Measurements from ENCODE around the gene ZNF648.
"Not testable (repeated sequence)": the region's sequence is repeated elsewhere in the genome, so short reads cannot be mapped to it uniquely, and the experiment has no call there.

ZNF648 gene

DNA sequence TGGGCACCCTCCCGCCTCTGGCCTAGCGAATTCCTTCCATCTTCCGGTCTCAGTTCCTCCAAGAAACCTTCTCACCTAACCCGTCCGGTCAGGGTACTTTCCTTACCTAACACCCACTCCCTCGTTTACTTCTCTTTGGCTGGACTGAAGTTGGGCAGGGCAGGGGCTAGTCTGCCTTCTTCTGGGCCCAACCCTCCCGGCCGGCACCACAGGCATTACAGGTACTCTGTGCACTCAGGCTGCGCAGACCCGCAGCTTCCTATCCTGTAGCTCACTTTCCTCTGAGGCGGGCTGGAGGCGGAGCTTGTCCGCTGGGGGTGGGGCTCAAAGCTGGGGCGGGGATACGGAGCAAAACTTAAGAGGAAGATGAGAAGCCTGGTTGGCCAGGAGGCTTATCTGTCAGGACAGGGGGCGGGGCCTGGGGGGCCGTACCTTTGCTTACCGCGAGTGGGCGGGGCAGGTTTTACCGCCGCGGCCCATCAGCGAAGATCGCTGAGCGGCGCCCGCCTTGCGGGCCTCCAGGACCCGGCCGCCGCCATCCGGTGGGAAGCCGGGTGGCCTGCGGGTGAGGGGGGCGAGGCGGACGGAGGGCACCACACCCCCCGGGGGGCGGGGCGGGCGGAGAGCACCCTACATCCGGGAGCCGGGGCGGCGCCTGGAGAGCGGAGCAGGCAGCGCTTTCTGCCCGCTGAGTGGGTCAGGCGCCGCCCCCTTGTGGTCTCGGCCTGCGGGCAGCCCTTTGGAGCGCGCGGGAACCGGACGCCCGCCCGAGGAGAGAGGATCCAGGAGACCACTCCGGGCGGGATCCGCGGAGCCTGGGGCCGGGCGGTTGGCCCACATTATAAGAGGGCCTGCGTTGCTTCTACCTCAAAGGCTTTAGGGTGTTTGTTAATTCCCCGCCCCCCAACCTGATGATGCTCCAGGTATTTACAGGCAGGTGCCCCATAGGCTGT, 31.9 kb downstream of the ZNF648 start:
- H4K20me1 ChIP-seq (ENCODE audit: low read depth, low read length), result no peaks in the 10 kb centered on the region
- H3K9me3 ChIP-seq (ENCODE audit: insufficient read depth, low read length), result no peaks in the 10 kb centered on the region
- peak overlapping the region; percentile 79 for H3K9ac ChIP-seq (ENCODE audit: low read length)
- H3K36me3 ChIP-seq (ENCODE audit: low read length), result no peaks in the 10 kb centered on the region
- no peaks in the 10 kb centered on the region for H3K79me2 ChIP-seq (ENCODE audit: insufficient read depth, low read length)
- peak overlapping the region; percentile 100 for H2AFZ ChIP-seq (ENCODE audit: low read depth, low read length, severe bottlenecking)
- no peak for TF ChIP-seq EZH2phosphoT487 (conservative IDR thresholded peaks at IDR 0.05; ENCODE audit: low read length)
- TF ChIP-seq, protein P1, sequence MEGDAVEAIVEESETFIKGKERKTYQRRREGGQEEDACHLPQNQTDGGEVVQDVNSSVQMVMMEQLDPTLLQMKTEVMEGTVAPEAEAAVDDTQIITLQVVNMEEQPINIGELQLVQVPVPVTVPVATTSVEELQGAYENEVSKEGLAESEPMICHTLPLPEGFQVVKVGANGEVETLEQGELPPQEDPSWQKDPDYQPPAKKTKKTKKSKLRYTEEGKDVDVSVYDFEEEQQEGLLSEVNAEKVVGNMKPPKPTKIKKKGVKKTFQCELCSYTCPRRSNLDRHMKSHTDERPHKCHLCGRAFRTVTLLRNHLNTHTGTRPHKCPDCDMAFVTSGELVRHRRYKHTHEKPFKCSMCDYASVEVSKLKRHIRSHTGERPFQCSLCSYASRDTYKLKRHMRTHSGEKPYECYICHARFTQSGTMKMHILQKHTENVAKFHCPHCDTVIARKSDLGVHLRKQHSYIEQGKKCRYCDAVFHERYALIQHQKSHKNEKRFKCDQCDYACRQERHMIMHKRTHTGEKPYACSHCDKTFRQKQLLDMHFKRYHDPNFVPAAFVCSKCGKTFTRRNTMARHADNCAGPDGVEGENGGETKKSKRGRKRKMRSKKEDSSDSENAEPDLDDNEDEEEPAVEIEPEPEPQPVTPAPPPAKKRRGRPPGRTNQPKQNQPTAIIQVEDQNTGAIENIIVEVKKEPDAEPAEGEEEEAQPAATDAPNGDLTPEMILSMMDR (IDR thresholded peaks at IDR 0.05; ENCODE audit: insufficient read depth, low read length, poor library complexity, severe bottlenecking), result no peak
- peak overlapping the region; percentile 87 for H3K4me3 ChIP-seq (ENCODE audit: insufficient read depth, low read length, poor library complexity, severe bottlenecking)
- no peaks in the 10 kb centered on the region for H3K27me3 ChIP-seq (ENCODE audit: low read length)
- peak overlapping the region; percentile 95 for H3K4me2 ChIP-seq (ENCODE audit: low read depth, low read length, poor library complexity, severe bottlenecking)
- H3K27ac ChIP-seq (ENCODE audit: low read depth, low read length), result peak overlapping the region; percentile 64
- H3K9me2 ChIP-seq (replicated peaks; ENCODE audit: insufficient read depth, low read length), result no peaks in the 10 kb centered on the region
- H3F3A ChIP-seq (ENCODE audit: insufficient read depth), result peaks cover 9% of the 10 kb centered on the region

DNA sequence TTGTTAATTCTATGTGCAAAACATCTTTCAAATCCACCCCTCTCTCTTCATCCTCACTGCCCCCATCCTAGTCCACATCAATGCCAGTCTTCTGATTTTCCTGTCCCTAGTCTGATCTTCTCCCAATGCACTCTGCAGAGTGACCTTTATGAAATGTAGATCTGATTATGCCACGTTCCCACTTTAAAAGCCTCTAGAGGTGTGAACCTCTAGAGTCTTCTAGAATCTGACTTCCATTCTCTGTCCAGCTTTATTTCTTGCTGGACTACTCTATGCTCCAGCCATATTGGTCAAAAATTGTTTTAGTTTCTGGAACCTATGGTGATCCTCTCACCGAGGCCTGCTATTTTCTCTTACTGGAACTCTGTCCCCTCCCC, 32.5 kb downstream of the ZNF648 start:
- Histone ChIP-seq H3K9me2 (replicated peaks; ENCODE audit: insufficient read depth, low read length) (no peaks in the 10 kb centered on the region), H3K4me2 (ENCODE audit: low read depth, low read length, poor library complexity, severe bottlenecking) (peak overlapping the region; percentile 78), H3K79me2 (ENCODE audit: insufficient read depth, low read length) (no peaks in the 10 kb centered on the region), H3K36me3 (ENCODE audit: low read length) (no peaks in the 10 kb centered on the region), H2AFZ (ENCODE audit: low read depth, low read length, severe bottlenecking) (peak overlapping the region; percentile 98), H3K9ac (ENCODE audit: low read length) (peak overlapping the region; percentile 79), H3K27me3 (ENCODE audit: low read length) (no peaks in the 10 kb centered on the region), H4K20me1 (ENCODE audit: low read depth, low read length) (no peaks in the 10 kb centered on the region), H3K4me3 (ENCODE audit: insufficient read depth, low read length, poor library complexity, severe bottlenecking) (peak overlapping the region; percentile 87), H3F3A (ENCODE audit: insufficient read depth) (peaks cover 9% of the 10 kb centered on the region), H3K9me3 (ENCODE audit: insufficient read depth, low read length) (no peaks in the 10 kb centered on the region), H3K27ac (ENCODE audit: low read depth, low read length) (peak overlapping the region; percentile 57)
- TF ChIP-seq EZH2phosphoT487 (conservative IDR thresholded peaks at IDR 0.05; ENCODE audit: low read length), result no peak

DNA sequence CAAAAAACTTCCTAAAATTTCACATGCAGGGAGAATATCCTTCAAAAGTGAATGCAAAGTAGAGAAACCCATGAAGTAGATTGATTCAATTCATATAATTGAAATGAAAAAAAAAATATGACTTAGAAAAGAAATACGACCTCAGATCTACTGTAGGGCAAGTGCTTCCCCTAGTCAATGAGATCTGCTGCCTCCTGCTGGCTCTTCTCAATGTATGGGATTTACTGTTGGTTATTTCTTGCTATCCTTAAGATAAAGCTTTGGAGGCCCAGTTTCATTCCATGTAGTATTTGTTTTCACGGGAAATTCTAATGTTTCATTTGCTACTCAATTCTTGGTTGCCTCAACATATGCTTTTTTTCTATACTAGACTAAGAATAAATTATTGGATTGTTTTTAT, 46.2 kb downstream of the ZNF648 start:
- H3K9me2 ChIP-seq (replicated peaks; ENCODE audit: insufficient read depth, low read length), result no peaks in the 10 kb centered on the region
- H3K4me2 ChIP-seq (ENCODE audit: low read depth, low read length, poor library complexity, severe bottlenecking), result no peak overlapping the region

DNA sequence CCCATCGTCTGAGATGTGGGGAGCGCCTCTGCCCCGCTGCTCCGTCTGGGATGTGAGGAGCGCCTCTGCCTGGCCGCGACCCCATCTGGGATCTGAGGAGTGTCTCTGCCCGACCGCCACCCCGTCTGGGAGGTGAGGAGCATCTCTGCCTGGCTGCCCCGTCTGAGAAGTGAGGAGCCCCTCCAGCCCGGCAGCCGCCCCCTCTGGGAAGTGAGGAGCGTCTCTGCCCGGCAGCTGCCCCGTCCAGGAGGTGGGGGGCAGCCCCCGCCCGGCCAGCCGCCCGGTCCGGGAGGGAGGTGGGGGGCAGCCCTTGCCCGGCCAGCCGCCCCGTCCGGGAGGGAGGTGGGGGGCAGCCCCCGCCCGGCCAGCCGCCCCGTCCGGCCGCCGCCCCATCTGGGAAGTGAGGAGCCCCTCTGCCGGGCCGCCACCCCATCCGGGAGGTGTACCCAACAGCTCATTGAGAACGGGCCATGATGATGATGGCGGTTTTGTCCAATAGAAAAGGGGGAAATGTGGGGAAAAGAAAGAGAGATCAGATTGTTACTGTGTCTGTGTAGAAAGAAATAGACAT, 50.6 kb downstream of the ZNF648 start:
- not testable (repeated sequence) for H4K20me1 ChIP-seq (ENCODE audit: low read depth, low read length); H3K79me2 ChIP-seq (ENCODE audit: insufficient read depth, low read length); H3F3A ChIP-seq (ENCODE audit: insufficient read depth); H3K9me3 ChIP-seq (ENCODE audit: insufficient read depth, low read length); H3K9ac ChIP-seq (ENCODE audit: low read length); H3K27ac ChIP-seq (ENCODE audit: low read depth, low read length); H3K9me2 ChIP-seq (replicated peaks; ENCODE audit: insufficient read depth, low read length); H3K4me3 ChIP-seq (ENCODE audit: insufficient read depth, low read length, poor library complexity, severe bottlenecking); H3K36me3 ChIP-seq (ENCODE audit: low read length); H3K4me2 ChIP-seq (ENCODE audit: low read depth, low read length, poor library complexity, severe bottlenecking); H2AFZ ChIP-seq (ENCODE audit: low read depth, low read length, severe bottlenecking); H3K27me3 ChIP-seq (ENCODE audit: low read length)

More for the DNA sequence above, 46.2 kb downstream of the ZNF648 start:
- H3K79me2 ChIP-seq (ENCODE audit: insufficient read depth, low read length), result no peaks in the 10 kb centered on the region
- no peaks in the 10 kb centered on the region for H3K36me3 ChIP-seq (ENCODE audit: low read length)
- H3K9me3 ChIP-seq (ENCODE audit: insufficient read depth, low read length), result peaks cover 3% of the 10 kb centered on the region; the same call in 1 of the 2 replicates
- no peaks in the 10 kb centered on the region for H3K27me3 ChIP-seq (ENCODE audit: low read length)
- H4K20me1 ChIP-seq (ENCODE audit: low read depth, low read length), result no peaks in the 10 kb centered on the region
- no peak overlapping the region for H3K27ac ChIP-seq (ENCODE audit: low read depth, low read length)
- H3F3A ChIP-seq (ENCODE audit: insufficient read depth), result no peaks in the 10 kb centered on the region
- TF ChIP-seq, protein P1 (IDR thresholded peaks at IDR 0.05; ENCODE audit: insufficient read depth, low read length, poor library complexity, severe bottlenecking), result no peak
- TF ChIP-seq EZH2phosphoT487 (conservative IDR thresholded peaks at IDR 0.05; ENCODE audit: low read length), result no peak
- no peak overlapping the region for H3K4me3 ChIP-seq (ENCODE audit: insufficient read depth, low read length, poor library complexity, severe bottlenecking)
- no peak overlapping the region for H2AFZ ChIP-seq (ENCODE audit: low read depth, low read length, severe bottlenecking)
- H3K9ac ChIP-seq (ENCODE audit: low read length), result no peak overlapping the region

DNA sequence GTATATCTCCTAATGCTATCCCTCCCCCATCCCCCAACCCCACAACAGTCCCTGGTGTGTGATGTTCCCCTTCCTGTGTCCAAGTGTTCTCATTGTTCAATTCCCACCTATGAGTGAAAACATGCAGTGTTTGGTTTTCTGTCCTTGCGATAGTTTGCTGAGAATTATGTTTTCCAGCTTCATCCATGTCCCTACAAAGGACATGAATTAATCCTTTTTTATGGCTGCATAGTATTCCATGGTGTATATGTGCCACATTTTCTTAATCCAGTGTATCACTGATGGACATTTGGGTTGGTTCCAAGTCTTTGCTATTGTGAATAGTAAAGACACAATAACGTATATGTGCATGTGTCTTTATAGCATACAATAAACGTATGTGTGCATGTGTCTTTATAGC, 56.1 kb downstream of the ZNF648 start:
- not testable (repeated sequence) for H3K4me3 ChIP-seq (ENCODE audit: insufficient read depth, low read length, poor library complexity, severe bottlenecking); H3K27ac ChIP-seq (ENCODE audit: low read depth, low read length); H3F3A ChIP-seq (ENCODE audit: insufficient read depth); H3K27me3 ChIP-seq (ENCODE audit: low read length); H3K9me2 ChIP-seq (replicated peaks; ENCODE audit: insufficient read depth, low read length); H3K4me2 ChIP-seq (ENCODE audit: low read depth, low read length, poor library complexity, severe bottlenecking); H3K79me2 ChIP-seq (ENCODE audit: insufficient read depth, low read length); H4K20me1 ChIP-seq (ENCODE audit: low read depth, low read length); H3K36me3 ChIP-seq (ENCODE audit: low read length); H2AFZ ChIP-seq (ENCODE audit: low read depth, low read length, severe bottlenecking); H3K9me3 ChIP-seq (ENCODE audit: insufficient read depth, low read length); H3K9ac ChIP-seq (ENCODE audit: low read length)

Measured in SU-DHL-6 (cell line).